ENCODE data around the gene SPEN.

The SPEN gene

GRCh38 chr1:15915991-15916390, 68.5 kb downstream of the SPEN start:
- no peaks in the 10 kb centered on the region for H3K27me3 ChIP-seq (replicated peaks; ENCODE audit: insufficient read depth, low read length)
- H3K9me3 ChIP-seq (replicated peaks; ENCODE audit: insufficient read depth, low read length) = no peaks in the 10 kb centered on the region
- no peak for DNase-seq
- TF ChIP-seq CTCF (IDR thresholded peaks at IDR 0.05; ENCODE audit: low read length) = no peak
- peaks cover 4% of the 10 kb centered on the region; the same call in 1 of the 2 replicates for H3K36me3 ChIP-seq (replicated peaks; ENCODE audit: insufficient read depth, low read length)
- H3K4me2 ChIP-seq (ENCODE audit: low read depth, low read length) = no peak overlapping the region
- no peak overlapping the region for H3K9ac ChIP-seq (ENCODE audit: low read length)
- no peaks in the 10 kb centered on the region for H3K9me2 ChIP-seq (replicated peaks; ENCODE audit: insufficient read depth, low read length)
- H3K79me2 ChIP-seq (ENCODE audit: low read length) = peaks cover 81% of the 10 kb centered on the region
- H2AFZ ChIP-seq (ENCODE audit: low read length) = no peak overlapping the region
- no peak overlapping the region for H3K27ac ChIP-seq (ENCODE audit: low read length)
- H4K20me1 ChIP-seq (ENCODE audit: insufficient read depth, low read length) = 0 out of 2 replicates have a peak, but pooled peaks cover 8% of the 10 kb centered on the region
- H3K4me3 ChIP-seq (ENCODE audit: low read length) = no peak overlapping the region
- no peaks in the 10 kb centered on the region for H3F3A ChIP-seq (ENCODE audit: insufficient read depth, low read length)
- H3K4me1 ChIP-seq (ENCODE audit: low read length) = no peaks in the 10 kb centered on the region

- Histone ChIP-seq H3F3A (ENCODE audit: insufficient read depth, low read length) (no peaks in the 10 kb centered on the region), H3K27ac (ENCODE audit: low read length) (no peak overlapping the region), H3K79me2 (ENCODE audit: low read length) (peaks cover 78% of the 10 kb centered on the region), H3K9me2 (replicated peaks; ENCODE audit: insufficient read depth, low read length) (no peaks in the 10 kb centered on the region), H3K4me3 (ENCODE audit: low read length) (no peak overlapping the region), H3K9ac (ENCODE audit: low read length) (no peak overlapping the region), H3K4me1 (ENCODE audit: low read length) (no peaks in the 10 kb centered on the region), H4K20me1 (ENCODE audit: insufficient read depth, low read length) (peaks cover 6% of the 10 kb centered on the region; the same call in 1 of the 2 replicates), H3K9me3 (replicated peaks; ENCODE audit: insufficient read depth, low read length) (no peaks in the 10 kb centered on the region), H3K4me2 (ENCODE audit: low read depth, low read length) (no peak overlapping the region), H2AFZ (ENCODE audit: low read length) (no peak overlapping the region), H3K27me3 (replicated peaks; ENCODE audit: insufficient read depth, low read length) (no peaks in the 10 kb centered on the region), H3K36me3 (replicated peaks; ENCODE audit: insufficient read depth, low read length) (peaks cover 4% of the 10 kb centered on the region; the same call in 1 of the 2 replicates)
- no peak for DNase-seq
- no peak for TF ChIP-seq CTCF (IDR thresholded peaks at IDR 0.05; ENCODE audit: low read length)
- TF ChIP-seq EZH2phosphoT487 (IDR thresholded peaks at IDR 0.05; ENCODE audit: low read length) = no peak
- TF ChIP-seq EZH2 (optimal IDR thresholded peaks at IDR 0.05; ENCODE audit: low read depth, low read length) = no peak
Observed at GRCh38 chr1:15916417-15916816, 68.9 kb downstream of the SPEN start.

GRCh38 chr1:15916916-15917315, 69.4 kb downstream of the SPEN start:
- no peak overlapping the region for H3K4me2 ChIP-seq (ENCODE audit: low read depth, low read length)

More at GRCh38 chr1:15916916-15917315, 69.4 kb downstream of the SPEN start:
- Histone ChIP-seq H3K27ac (ENCODE audit: low read length) (no peak overlapping the region), H3K4me1 (ENCODE audit: low read length) (no peaks in the 10 kb centered on the region), H3K27me3 (replicated peaks; ENCODE audit: insufficient read depth, low read length) (no peaks in the 10 kb centered on the region), H3K9me3 (replicated peaks; ENCODE audit: insufficient read depth, low read length) (no peaks in the 10 kb centered on the region), H3K36me3 (replicated peaks; ENCODE audit: insufficient read depth, low read length) (peaks cover 4% of the 10 kb centered on the region; the same call in 1 of the 2 replicates), H3F3A (ENCODE audit: insufficient read depth, low read length) (no peaks in the 10 kb centered on the region), H3K79me2 (ENCODE audit: low read length) (peaks cover 75% of the 10 kb centered on the region), H4K20me1 (ENCODE audit: insufficient read depth, low read length) (peaks cover 8% of the 10 kb centered on the region; the same call in 1 of the 2 replicates), H2AFZ (ENCODE audit: low read length) (no peak overlapping the region), H3K9ac (ENCODE audit: low read length) (no peak overlapping the region), H3K4me3 (ENCODE audit: low read length) (no peak overlapping the region), H3K9me2 (replicated peaks; ENCODE audit: insufficient read depth, low read length) (no peaks in the 10 kb centered on the region)
- no peak for TF ChIP-seq EZH2phosphoT487 (IDR thresholded peaks at IDR 0.05; ENCODE audit: low read length)
- no peak for TF ChIP-seq EZH2 (optimal IDR thresholded peaks at IDR 0.05; ENCODE audit: low read depth, low read length)
- TF ChIP-seq CTCF (IDR thresholded peaks at IDR 0.05; ENCODE audit: low read length) = no peak
- no peak for DNase-seq

Measured in MM.1S (cell line).